ENCODE measurements around the gene CLDND2.

CLDND2 gene

DNA sequence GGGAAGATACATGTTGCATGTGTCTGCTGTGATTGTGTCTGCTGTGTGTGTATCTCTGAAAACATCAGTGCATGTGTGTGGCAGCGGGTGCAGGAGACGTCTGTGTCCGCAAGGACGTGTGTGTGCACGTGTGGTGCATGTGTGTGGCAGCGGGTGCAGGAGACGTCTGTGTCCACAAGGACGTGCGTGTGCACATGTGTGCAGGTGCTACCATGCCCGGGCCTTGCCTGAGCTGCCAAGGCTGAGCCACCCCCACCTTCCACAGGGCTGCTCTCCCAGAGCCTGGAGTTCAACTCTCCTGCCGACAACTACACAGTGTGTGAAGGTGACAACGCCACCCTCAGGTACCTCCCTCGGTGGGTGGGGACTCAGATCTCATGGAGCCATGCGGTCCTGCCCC, 47.0 kb downstream of the CLDND2 start:
- H3K27me3 ChIP-seq (replicated peaks) = no peaks in the 10 kb centered on the region
- in situ Hi-C loops (cut with HindIII; ENCODE audit: low pct_ligation_motif_present, low sequenced_read_pairs) = no loop called here
- no peak overlapping the region for H3K4me3 ChIP-seq (ENCODE audit: low read depth, low read length)
- no peak overlapping the region for H3K27ac ChIP-seq
- TF ChIP-seq, protein P1, sequence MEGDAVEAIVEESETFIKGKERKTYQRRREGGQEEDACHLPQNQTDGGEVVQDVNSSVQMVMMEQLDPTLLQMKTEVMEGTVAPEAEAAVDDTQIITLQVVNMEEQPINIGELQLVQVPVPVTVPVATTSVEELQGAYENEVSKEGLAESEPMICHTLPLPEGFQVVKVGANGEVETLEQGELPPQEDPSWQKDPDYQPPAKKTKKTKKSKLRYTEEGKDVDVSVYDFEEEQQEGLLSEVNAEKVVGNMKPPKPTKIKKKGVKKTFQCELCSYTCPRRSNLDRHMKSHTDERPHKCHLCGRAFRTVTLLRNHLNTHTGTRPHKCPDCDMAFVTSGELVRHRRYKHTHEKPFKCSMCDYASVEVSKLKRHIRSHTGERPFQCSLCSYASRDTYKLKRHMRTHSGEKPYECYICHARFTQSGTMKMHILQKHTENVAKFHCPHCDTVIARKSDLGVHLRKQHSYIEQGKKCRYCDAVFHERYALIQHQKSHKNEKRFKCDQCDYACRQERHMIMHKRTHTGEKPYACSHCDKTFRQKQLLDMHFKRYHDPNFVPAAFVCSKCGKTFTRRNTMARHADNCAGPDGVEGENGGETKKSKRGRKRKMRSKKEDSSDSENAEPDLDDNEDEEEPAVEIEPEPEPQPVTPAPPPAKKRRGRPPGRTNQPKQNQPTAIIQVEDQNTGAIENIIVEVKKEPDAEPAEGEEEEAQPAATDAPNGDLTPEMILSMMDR (IDR thresholded peaks at IDR 0.05; ENCODE audit: low read depth, low read length, missing control alignments) = no peak
- no peak for DNase-seq
- no peaks in the 10 kb centered on the region for H3K36me3 ChIP-seq (replicated peaks)

DNA sequence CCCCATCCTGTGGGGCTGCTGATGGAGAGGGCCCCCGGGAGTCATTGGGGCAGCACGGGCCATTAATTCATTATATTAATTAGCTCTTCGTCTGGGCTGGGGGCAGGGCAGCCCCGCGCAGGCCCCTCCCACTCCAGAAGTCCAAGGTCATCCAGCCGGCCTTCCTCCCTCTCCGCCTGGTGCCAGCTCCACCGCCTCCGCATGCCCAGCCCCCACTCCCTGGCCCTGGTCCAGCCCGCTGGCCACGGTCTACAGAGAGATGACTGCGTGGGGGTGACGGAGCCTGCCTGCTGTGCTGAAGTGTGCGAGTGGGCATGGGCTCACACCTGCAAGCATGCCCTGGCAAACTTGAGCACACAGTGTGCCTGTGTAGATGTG, 48.5 kb downstream of the CLDND2 start:
- no peak overlapping the region for H3K27ac ChIP-seq
- no peaks in the 10 kb centered on the region for H3K27me3 ChIP-seq (replicated peaks)
- TF ChIP-seq, protein P1 (IDR thresholded peaks at IDR 0.05; ENCODE audit: low read depth, low read length, missing control alignments) = no peak
- in situ Hi-C loops (cut with HindIII; ENCODE audit: low pct_ligation_motif_present, low sequenced_read_pairs) = no loop called here
- H3K36me3 ChIP-seq (replicated peaks) = no peaks in the 10 kb centered on the region
- H3K4me3 ChIP-seq (ENCODE audit: low read depth, low read length) = no peak overlapping the region
- no peak for DNase-seq

DNA sequence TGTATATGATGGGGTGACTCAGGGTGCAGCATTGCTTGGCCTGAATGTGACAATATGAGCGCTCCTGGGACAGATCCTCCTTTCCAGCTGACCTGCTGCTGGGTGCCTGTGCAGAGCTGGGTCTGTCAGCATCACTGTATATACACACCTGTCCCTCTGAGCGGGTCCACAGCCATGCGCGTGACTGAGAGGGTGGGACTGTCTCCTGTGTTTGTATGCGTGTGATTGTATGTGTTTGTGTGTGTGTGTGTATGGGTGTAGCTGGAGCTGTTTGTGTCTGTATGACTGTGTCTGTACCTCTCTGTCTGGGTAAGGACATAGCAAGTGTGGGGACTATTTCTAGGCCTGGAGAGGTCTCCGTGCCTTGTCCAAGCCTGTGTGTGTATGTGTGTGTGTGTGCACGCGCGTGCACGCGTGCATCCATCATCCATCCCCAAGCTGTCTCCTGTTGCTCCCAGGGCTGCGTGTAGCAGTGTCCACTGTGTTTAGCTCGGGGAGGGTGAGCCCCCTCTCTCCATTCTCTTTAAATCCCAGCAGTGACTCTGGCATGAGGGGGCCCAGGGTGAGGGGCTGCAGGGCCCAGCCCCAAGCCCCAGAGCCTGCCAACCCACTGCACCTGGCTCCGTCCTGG, 49.0 kb downstream of the CLDND2 start:
- no peaks in the 10 kb centered on the region for H3K36me3 ChIP-seq (replicated peaks)
- H3K27ac ChIP-seq = no peak overlapping the region
- H3K27me3 ChIP-seq (replicated peaks) = no peaks in the 10 kb centered on the region
- DNase-seq = no peak
- in situ Hi-C loops (cut with HindIII; ENCODE audit: low pct_ligation_motif_present, low sequenced_read_pairs) = no loop called here
- no peak overlapping the region for H3K4me3 ChIP-seq (ENCODE audit: low read depth, low read length)
- TF ChIP-seq, protein P1 (IDR thresholded peaks at IDR 0.05; ENCODE audit: low read depth, low read length, missing control alignments) = no peak

DNA sequence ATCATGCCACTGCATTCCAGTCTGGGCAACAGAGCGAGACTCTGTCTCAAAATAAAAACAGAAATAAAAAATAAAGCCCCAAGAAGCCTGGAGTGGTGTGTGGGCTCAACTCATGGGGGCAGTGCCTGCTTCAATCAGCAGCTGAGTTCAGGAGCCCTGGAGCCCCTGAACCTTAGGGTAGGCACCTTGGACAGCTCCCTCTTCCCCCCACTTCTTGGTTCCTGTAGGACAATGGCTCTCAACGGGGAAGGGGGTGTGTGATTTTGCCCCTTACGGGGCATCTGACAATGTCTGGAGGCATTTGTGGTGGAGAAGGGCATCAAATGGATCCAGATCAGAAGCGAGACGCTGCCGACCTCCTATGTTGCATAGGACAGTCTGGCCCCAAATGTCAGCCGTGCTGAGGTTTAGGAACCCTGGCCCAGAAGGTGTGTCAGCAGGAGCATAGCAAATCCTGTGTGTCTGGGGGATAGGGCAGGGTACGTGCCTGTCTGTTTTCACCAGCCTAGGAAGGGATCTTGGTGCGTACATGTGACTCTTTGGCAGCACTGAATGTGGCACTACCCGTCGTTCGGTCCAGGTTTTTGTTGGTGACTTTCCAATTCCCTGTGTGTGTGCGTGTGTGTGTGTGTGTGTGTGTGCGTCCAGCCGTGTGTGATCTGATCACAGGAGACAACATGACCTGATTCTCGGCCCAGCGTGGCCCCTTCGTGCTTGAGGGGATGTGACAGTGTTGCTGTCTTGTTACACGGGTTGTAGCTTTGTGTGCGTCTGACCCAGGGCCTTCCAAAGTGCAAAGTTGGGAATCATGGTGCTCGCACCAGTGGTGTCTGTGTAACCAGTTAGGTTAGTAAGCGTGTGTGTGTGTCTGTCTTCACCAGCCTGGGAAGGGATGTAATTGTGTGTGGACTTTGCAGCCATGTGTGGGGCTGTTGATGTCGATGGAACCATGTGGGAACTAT, 49.8 kb downstream of the CLDND2 start:
- TF ChIP-seq, protein P1 (IDR thresholded peaks at IDR 0.05; ENCODE audit: low read depth, low read length, missing control alignments) = no peak
- in situ Hi-C loops (cut with HindIII; ENCODE audit: low pct_ligation_motif_present, low sequenced_read_pairs) = no loop called here
- Histone ChIP-seq H3K27ac (no peak overlapping the region), H3K4me3 (ENCODE audit: low read depth, low read length) (no peak overlapping the region), H3K27me3 (replicated peaks) (no peaks in the 10 kb centered on the region), H3K36me3 (replicated peaks) (no peaks in the 10 kb centered on the region)
- no peak for DNase-seq

DNA sequence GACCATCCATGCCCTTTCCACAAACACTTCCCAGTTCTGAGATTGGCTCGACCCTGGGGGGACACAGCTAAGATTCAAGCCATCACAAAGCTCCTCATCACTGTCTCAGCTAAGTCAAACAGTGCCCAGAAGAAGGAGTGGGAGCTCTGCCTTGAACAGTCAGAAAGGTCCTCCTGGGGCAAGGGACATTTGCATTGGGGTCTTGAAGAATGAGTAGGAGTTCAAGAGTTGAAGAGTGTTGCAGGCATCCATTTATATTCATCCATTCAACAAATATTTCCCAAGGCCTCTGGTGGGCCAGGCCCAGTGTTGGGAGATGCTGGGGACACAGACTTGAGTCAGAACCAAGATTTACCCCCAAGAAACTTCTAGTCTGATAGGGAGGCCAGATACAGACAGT, 50.8 kb downstream of the CLDND2 start:
- Histone ChIP-seq H3K4me3 (ENCODE audit: low read depth, low read length) (no peak overlapping the region), H3K27me3 (replicated peaks) (no peaks in the 10 kb centered on the region), H3K36me3 (replicated peaks) (no peaks in the 10 kb centered on the region), H3K27ac (no peak overlapping the region)
- TF ChIP-seq, protein P1 (IDR thresholded peaks at IDR 0.05; ENCODE audit: low read depth, low read length, missing control alignments) = no peak
- in situ Hi-C loops (cut with HindIII; ENCODE audit: low pct_ligation_motif_present, low sequenced_read_pairs) = no loop called here
- DNase-seq = no peak
